HepG2 (cell line): Measurements from ENCODE around the gene PTCH1. TPM values are rescaled to one million over a fixed set of nuclear protein-coding genes. Genes with fewer than 3 reads are reported as not detected.

Experiments
- ATAC-seq: fragments of 200-7000 bp; cut with Tn5 transposase; 3 replicates; pipeline ENCODE4 v1.9.1; 2020; ENCODE audit warnings: mild to moderate bottlenecking, moderate library complexity
- BruUV-seq: library from RNA; stranded (reverse); fragments of 400-500 nt; replicated peaks from 2 replicates; lab custom pipeline; 2021; lab: Mats Ljungman, UMichigan
- CTCF ChIA-PET: fragments of 300-600 bp; formaldehyde crosslinking; extraction: SDS; loops from one replicate; lab custom pipeline; 2021; ENCODE audit warnings: low total read pairs, inconsistent platforms, low intra/inter-chr PET ratio; lab: Yijun Ruan, JAX
- POLR2A ChIA-PET: fragments of 350-600 bp; sonication (Branson Sonifier 250); formaldehyde crosslinking; loops from one replicate; lab custom pipeline; 2020; ENCODE audit warnings: antibody characterized with exemption, inconsistent platforms; lab: Yijun Ruan, JAX
- DNase-seq: peaks from one replicate; pipeline ENCODE4 v3.0.0-alpha.2; 2015; ENCODE audit warnings: low spot score
- FAIRE-seq: peaks from 3 replicates; lab custom pipeline; 2011; peaks lifted over from hg19 to GRCh38; lab: Jason Lieb, UNC
- H2AFZ ChIP-seq: one replicate; pipeline ENCODE4 v1.6.1; 2011; ENCODE audit warnings: low read length, inconsistent platforms
- H3K27ac ChIP-seq: fragments of 300-600 bp; 3 replicates; pipeline ENCODE4 v1.8.0; 2011; ENCODE audit warnings: mixed run types, mild to moderate bottlenecking, mixed read lengths, low read length, inconsistent platforms; ENCODE audit not compliant: insufficient read depth; ENCODE audit errors: extremely low read length
- H3K27me3 ChIP-seq, 2 experiments: fragments of 200-600 bp in 1 of 2; 2 replicates in 1 of 2; 3 replicates in 1 of 2; pipeline versions ENCODE4 v1.6.0 to v1.8.0; 2011; ENCODE audit warnings: low read length in 2 of 2, mild to moderate bottlenecking in 2 of 2, moderate library complexity in 2 of 2, inconsistent platforms in 1 of 2; ENCODE audit not compliant: insufficient read depth in 2 of 2, control insufficient read depth in 1 of 2
- H3K36me3 ChIP-seq, 2 experiments: fragments of 200-600 bp in 1 of 2; replicated peaks in 1 of 2; 2 replicates in 1 of 2; 3 replicates in 1 of 2; pipeline versions ENCODE4 v1.5.1 to v1.8.0; 2011; ENCODE audit warnings: low read length in 2 of 2, inconsistent platforms in 1 of 2; ENCODE audit not compliant: insufficient read depth in 2 of 2, control insufficient read depth in 1 of 2
- H3K4me1 ChIP-seq: 2 replicates; pipeline ENCODE4 v1.5.1; 2012; ENCODE audit warnings: low read length, inconsistent platforms; ENCODE audit not compliant: insufficient read depth
- H3K4me2 ChIP-seq: 2 replicates; pipeline ENCODE4 v1.6.0; 2011; ENCODE audit warnings: low read depth, low read length, inconsistent platforms
- H3K4me3 ChIP-seq, 3 experiments: fragments of 200-600 bp in 1 of 3; sonication (generic), shearing (Covaris generic) in 1 of 3; replicated peaks in 1 of 3; 2 replicates each; pipeline ENCODE4 v1.5.1; 2011 to 2016; ENCODE audit warnings: low read length in 3 of 3, inconsistent platforms in 2 of 3, low read depth in 2 of 3, mild to moderate bottlenecking in 2 of 3, control low read depth in 1 of 3, mixed read lengths in 1 of 3; ENCODE audit not compliant: insufficient read depth in 1 of 3
- H3K79me2 ChIP-seq: one replicate; pipeline ENCODE4 v1.6.1; 2011; ENCODE audit warnings: low read length, inconsistent platforms; ENCODE audit not compliant: insufficient read depth
- H3K9ac ChIP-seq: 2 replicates; pipeline ENCODE4 v1.6.0; 2011; ENCODE audit warnings: mild to moderate bottlenecking, low read depth, low read length, inconsistent platforms; ENCODE audit not compliant: insufficient read depth
- H3K9me3 ChIP-seq: 2 replicates; pipeline ENCODE4 v1.5.1; 2012; ENCODE audit warnings: mild to moderate bottlenecking, low read length
- H4K20me1 ChIP-seq: 2 replicates; pipeline ENCODE4 v1.6.0; 2011; ENCODE audit warnings: inconsistent platforms, mild to moderate bottlenecking, low read length, moderate library complexity; ENCODE audit not compliant: insufficient read depth
- EEA1 ChIP-seq: sonication (generic); formaldehyde crosslinking; IDR thresholded peaks from 2 replicates; pipeline ENCODE4 v1.5.1; 2020; ENCODE audit warnings: mild to moderate bottlenecking, missing genetic modification reagents, borderline replicate concordance
- FOXP1 ChIP-seq, 2 experiments: fragments of 450-650 bp in 1 of 2; IDR thresholded peaks; 2 replicates each; pipeline ENCODE4 v1.6.1; 2017 to 2018; ENCODE audit warnings: antibody characterized with exemption in 1 of 2
- JUN ChIP-seq: sonication (generic); formaldehyde crosslinking; IDR thresholded peaks from 2 replicates; pipeline ENCODE4 v1.4.0; 2020; ENCODE audit warnings: mild to moderate bottlenecking, missing genetic modification reagents
- KLF12 ChIP-seq: sonication (generic); formaldehyde crosslinking; IDR thresholded peaks from 2 replicates; pipeline ENCODE4 v1.4.0; 2020; ENCODE audit warnings: missing genetic modification reagents, borderline replicate concordance
- POLR2AphosphoS2 ChIP-seq: IDR thresholded peaks from 2 replicates; pipeline ENCODE4 v1.6.1; 2011; ENCODE audit warnings: low read depth, low read length, improper control_type of control experiment
- RARG ChIP-seq: sonication (generic); formaldehyde crosslinking; IDR thresholded peaks from 2 replicates; pipeline ENCODE4 v1.4.0; 2020; ENCODE audit warnings: low read depth, mild to moderate bottlenecking, missing genetic modification reagents
- RBM39 ChIP-seq: fragments of 200-400 bp; formaldehyde crosslinking; IDR thresholded peaks from one replicate; pipeline ENCODE4 v1.6.1; 2018; ENCODE audit warnings: antibody characterized with exemption, mild to moderate bottlenecking, low read depth, low read length; ENCODE audit not compliant: poor library complexity, severe bottlenecking
- SMYD3 ChIP-seq: sonication (generic); formaldehyde crosslinking; IDR thresholded peaks from 2 replicates; pipeline ENCODE4 v1.8.1; 2023; ENCODE audit warnings: mild to moderate bottlenecking, missing genetic modification reagents
- TBX2 ChIP-seq: sonication (generic); formaldehyde crosslinking; IDR thresholded peaks from 2 replicates; pipeline ENCODE4 v1.5.0; 2020; ENCODE audit warnings: missing genetic modification reagents, mild to moderate bottlenecking, borderline replicate concordance
- ZFAT ChIP-seq: sonication (generic); formaldehyde crosslinking; conservative IDR thresholded peaks from 2 replicates; pipeline ENCODE4 v1.8.1; 2023; ENCODE audit warnings: missing genetic modification reagents, inconsistent platforms
- ZNF17 ChIP-seq: sonication (generic); formaldehyde crosslinking; IDR thresholded peaks from 2 replicates; pipeline ENCODE4 v1.5.0; 2020; ENCODE audit warnings: mild to moderate bottlenecking, missing genetic modification reagents
- ZNF274 ChIP-seq: sonication (generic); formaldehyde crosslinking; IDR thresholded peaks from 2 replicates; pipeline ENCODE4 v1.5.1; 2020; ENCODE audit warnings: mild to moderate bottlenecking, missing genetic modification reagents
- ZNF672 ChIP-seq: sonication (generic); formaldehyde crosslinking; IDR thresholded peaks from 2 replicates; pipeline ENCODE4 v1.8.1; 2022; ENCODE audit warnings: missing genetic modification reagents
- ZNF761 ChIP-seq: sonication (generic); formaldehyde crosslinking; conservative IDR thresholded peaks from 2 replicates; pipeline ENCODE4 v1.4.0; 2020; ENCODE audit warnings: mild to moderate bottlenecking, missing genetic modification reagents
- ZNF772 ChIP-seq: sonication (generic); formaldehyde crosslinking; IDR thresholded peaks from 2 replicates; pipeline ENCODE4 v1.5.0; 2020; ENCODE audit warnings: mild to moderate bottlenecking, missing genetic modification reagents
- WGBS: methylation state at CpG from one replicate; pipeline ENCODE4 v1.1.6; 2017; ENCODE audit warnings: low lambda C conversion rate; 5-methylcytosine and 5-hydroxymethylcytosine counted together
- in situ Hi-C: cut with HindIII; loops from 2 replicates; pipeline ENCODE4 v1.10.0; 2017; ENCODE audit warnings: low pct_unique_long_range_greater_than_20kb; ENCODE audit not compliant: extremely low pct_ligation_motif_present
- intact Hi-C: fragments of 100-400 bp; cut with micrococcal nuclease; formaldehyde crosslinking; loops from one replicate; pipeline ENCODE4 v1.10.0; 2022; ENCODE audit not compliant: unreplicated experiment
- polyA plus RNA-seq, 8 experiments: library from polyadenylated mRNA; depleted of rRNA in 3 of 8; stranded (reverse) in 7 of 8; unstranded in 1 of 8; fragments of >200 nt; fragmentation: Illumina TruSeq in 4 of 8; extraction: Trizol in 4 of 8; gene quantifications; 2 replicates each; pipeline versions ENCODE4 v1.2.1 to v1.2.3, GENCODE V29; 2011 to 2016; ENCODE audit warnings: low read depth in 4 of 8, missing spikeins in 1 of 8, mixed read lengths in 1 of 8; ENCODE audit not compliant: insufficient read depth in 1 of 8
- total RNA-seq, 5 experiments: library from RNA; depleted of rRNA; stranded (reverse); fragments of >200 nt; fragmentation: Illumina TruSeq; extraction: Trizol; gene quantifications; 2 replicates each; pipeline ENCODE4 v1.2.3, GENCODE V29; 2016; ENCODE audit warnings: low read depth in 1 of 5
- TF ChIP-seq, protein P1 (sequence below): sonication (generic); formaldehyde crosslinking; IDR thresholded peaks from 2 replicates; pipeline ENCODE4 v1.4.0; 2020; ENCODE audit warnings: missing genetic modification reagents
- TF ChIP-seq, protein P2 (sequence below): sonication (generic); formaldehyde crosslinking; IDR thresholded peaks from 2 replicates; pipeline ENCODE4 v1.4.0; 2020; ENCODE audit warnings: missing genetic modification reagents
- TF ChIP-seq, protein P3 (sequence below): sonication (generic); formaldehyde crosslinking; IDR thresholded peaks from 2 replicates; pipeline ENCODE4 v1.4.0; 2020; ENCODE audit warnings: mild to moderate bottlenecking, missing genetic modification reagents
- TF ChIP-seq, protein P4 (sequence below): sonication (generic); formaldehyde crosslinking; IDR thresholded peaks from 2 replicates; pipeline ENCODE4 v1.4.0; 2020; ENCODE audit warnings: mild to moderate bottlenecking, missing genetic modification reagents

The PTCH1 gene
- total and polyA plus RNA-seq, 2 of the 13 experiments (the other 11 are each of a cell fraction or from before 2014, with no cell fraction given): 2.8 to 3.9 TPM

DNA sequence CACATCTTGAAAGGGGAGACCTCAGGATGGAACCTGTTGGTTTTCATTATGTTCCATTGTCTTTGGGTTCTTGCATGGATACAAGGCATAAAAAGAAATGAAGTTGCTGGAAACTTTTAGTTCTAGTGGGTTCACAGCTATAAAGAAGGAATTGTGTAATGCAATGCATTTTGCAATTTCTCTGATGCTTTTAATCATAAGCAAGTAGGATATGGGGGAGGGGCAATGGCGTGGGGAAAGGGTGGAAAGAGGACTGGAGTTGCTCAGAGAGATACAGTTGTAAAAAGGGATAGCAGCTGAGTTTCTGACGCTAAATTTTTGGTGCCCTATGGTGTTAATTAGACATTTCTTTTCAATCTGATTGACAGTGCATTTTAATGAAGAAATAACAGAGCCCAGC is 110.7 kb downstream of the PTCH1 start:
- WGBS: 73% methylated on average over 2 of the region's 2 CpGs
- Histone ChIP-seq H2AFZ (no peak overlapping the region), H3K9me3 (no peaks in the 10 kb centered on the region), H3K4me1 (no peaks in the 10 kb centered on the region), H3K4me3 (no peak overlapping the region), H3K9ac (no peak overlapping the region), H3K27me3 (no peaks in the 10 kb centered on the region), H3K36me3 (no peaks in the 10 kb centered on the region), H3K79me2 (no peaks in the 10 kb centered on the region), H4K20me1 (no peaks in the 10 kb centered on the region), H3K27ac (no peak overlapping the region), H3K4me2 (no peak overlapping the region)
- intact Hi-C loops: no loop called here
- ATAC-seq (no peak), FAIRE-seq (no peak), DNase-seq (no peak)
- no TSS peak for BruUV-seq
- in situ Hi-C loops: no loop called here
- ChIA-PET POLR2A (no interaction called here), CTCF (no interaction called here)
- no peak for TF ChIP-seq TBX2
- TF ChIP-seq ZNF17 (CRISPR knock-in tag): no peak
- TF ChIP-seq RARG (CRISPR knock-in tag): no peak
- no peak for TF ChIP-seq POLR2AphosphoS2
- TF ChIP-seq ZNF672 (CRISPR knock-in tag): no peak
- no peak for TF ChIP-seq ZNF761
- TF ChIP-seq KLF12 (CRISPR knock-in tag): no peak
- TF ChIP-seq ZFAT (CRISPR knock-in tag): no peak
- TF ChIP-seq, protein P1, sequence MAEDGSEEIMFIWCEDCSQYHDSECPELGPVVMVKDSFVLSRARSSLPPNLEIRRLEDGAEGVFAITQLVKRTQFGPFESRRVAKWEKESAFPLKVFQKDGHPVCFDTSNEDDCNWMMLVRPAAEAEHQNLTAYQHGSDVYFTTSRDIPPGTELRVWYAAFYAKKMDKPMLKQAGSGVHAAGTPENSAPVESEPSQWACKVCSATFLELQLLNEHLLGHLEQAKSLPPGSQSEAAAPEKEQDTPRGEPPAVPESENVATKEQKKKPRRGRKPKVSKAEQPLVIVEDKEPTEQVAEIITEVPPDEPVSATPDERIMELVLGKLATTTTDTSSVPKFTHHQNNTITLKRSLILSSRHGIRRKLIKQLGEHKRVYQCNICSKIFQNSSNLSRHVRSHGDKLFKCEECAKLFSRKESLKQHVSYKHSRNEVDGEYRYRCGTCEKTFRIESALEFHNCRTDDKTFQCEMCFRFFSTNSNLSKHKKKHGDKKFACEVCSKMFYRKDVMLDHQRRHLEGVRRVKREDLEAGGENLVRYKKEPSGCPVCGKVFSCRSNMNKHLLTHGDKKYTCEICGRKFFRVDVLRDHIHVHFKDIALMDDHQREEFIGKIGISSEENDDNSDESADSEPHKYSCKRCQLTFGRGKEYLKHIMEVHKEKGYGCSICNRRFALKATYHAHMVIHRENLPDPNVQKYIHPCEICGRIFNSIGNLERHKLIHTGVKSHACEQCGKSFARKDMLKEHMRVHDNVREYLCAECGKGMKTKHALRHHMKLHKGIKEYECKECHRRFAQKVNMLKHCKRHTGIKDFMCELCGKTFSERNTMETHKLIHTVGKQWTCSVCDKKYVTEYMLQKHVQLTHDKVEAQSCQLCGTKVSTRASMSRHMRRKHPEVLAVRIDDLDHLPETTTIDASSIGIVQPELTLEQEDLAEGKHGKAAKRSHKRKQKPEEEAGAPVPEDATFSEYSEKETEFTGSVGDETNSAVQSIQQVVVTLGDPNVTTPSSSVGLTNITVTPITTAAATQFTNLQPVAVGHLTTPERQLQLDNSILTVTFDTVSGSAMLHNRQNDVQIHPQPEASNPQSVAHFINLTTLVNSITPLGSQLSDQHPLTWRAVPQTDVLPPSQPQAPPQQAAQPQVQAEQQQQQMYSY (CRISPR knock-in tag): no peak
- no peak for TF ChIP-seq EEA1 (CRISPR knock-in tag)
- no peak for TF ChIP-seq JUN (CRISPR knock-in tag)
- TF ChIP-seq ZNF274 (CRISPR knock-in tag): no peak
- no peak for TF ChIP-seq SMYD3 (CRISPR knock-in tag)
- TF ChIP-seq, protein P2, sequence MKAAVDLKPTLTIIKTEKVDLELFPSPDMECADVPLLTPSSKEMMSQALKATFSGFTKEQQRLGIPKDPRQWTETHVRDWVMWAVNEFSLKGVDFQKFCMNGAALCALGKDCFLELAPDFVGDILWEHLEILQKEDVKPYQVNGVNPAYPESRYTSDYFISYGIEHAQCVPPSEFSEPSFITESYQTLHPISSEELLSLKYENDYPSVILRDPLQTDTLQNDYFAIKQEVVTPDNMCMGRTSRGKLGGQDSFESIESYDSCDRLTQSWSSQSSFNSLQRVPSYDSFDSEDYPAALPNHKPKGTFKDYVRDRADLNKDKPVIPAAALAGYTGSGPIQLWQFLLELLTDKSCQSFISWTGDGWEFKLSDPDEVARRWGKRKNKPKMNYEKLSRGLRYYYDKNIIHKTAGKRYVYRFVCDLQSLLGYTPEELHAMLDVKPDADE (CRISPR knock-in tag): no peak
- no peak for TF ChIP-seq ZNF772 (CRISPR knock-in tag)
- TF ChIP-seq, protein P3, sequence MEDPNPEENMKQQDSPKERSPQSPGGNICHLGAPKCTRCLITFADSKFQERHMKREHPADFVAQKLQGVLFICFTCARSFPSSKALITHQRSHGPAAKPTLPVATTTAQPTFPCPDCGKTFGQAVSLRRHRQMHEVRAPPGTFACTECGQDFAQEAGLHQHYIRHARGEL (CRISPR knock-in tag): no peak
- TF ChIP-seq, protein P4, sequence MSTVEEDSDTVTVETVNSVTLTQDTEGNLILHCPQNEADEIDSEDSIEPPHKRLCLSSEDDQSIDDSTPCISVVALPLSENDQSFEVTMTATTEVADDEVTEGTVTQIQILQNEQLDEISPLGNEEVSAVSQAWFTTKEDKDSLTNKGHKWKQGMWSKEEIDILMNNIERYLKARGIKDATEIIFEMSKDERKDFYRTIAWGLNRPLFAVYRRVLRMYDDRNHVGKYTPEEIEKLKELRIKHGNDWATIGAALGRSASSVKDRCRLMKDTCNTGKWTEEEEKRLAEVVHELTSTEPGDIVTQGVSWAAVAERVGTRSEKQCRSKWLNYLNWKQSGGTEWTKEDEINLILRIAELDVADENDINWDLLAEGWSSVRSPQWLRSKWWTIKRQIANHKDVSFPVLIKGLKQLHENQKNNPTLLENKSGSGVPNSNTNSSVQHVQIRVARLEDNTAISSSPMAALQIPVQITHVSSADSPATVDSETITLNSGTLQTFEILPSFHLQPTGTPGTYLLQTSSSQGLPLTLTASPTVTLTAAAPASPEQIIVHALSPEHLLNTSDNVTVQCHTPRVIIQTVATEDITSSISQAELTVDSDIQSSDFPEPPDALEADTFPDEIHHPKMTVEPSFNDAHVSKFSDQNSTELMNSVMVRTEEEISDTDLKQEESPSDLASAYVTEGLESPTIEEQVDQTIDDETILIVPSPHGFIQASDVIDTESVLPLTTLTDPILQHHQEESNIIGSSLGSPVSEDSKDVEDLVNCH (CRISPR knock-in tag): no peak
- TF ChIP-seq RBM39: no peak
- TF ChIP-seq FOXP1 (IDR thresholded peaks at IDR 0.05): no peak
- TF ChIP-seq FOXP1 (CRISPR knock-in tag; IDR thresholded peaks at IDR 0.05): no peak
